C4-2B (cell line): ENCODE results near the gene CAMK2A.

Source experiments
- H3K27ac ChIP-seq: fragments of 450-650 bp; 2 replicates; pipeline ENCODE4 v1.5.1; 2017
- CTCF ChIP-seq: fragments of 450-650 bp; conservative IDR thresholded peaks from 2 replicates; pipeline ENCODE4 v1.5.1; 2017; ENCODE audit warnings: mild to moderate bottlenecking
- ZFX ChIP-seq: fragments of 450-650 bp; IDR thresholded peaks from 2 replicates; pipeline ENCODE4 v1.6.1; 2017

CAMK2A gene

GRCh38 chr5:150188146-150188842 is 101.3 kb downstream of the CAMK2A start:
- no peak overlapping the region for H3K27ac ChIP-seq
- TF ChIP-seq CTCF (no peak), ZFX (no peak)

GRCh38 chr5:150186897-150187296 is 102.7 kb downstream of the CAMK2A start:
- TF ChIP-seq CTCF (no peak), ZFX (no peak)
- H3K27ac ChIP-seq = no peak overlapping the region

GRCh38 chr5:150186137-150186536 is 103.4 kb downstream of the CAMK2A start:
- TF ChIP-seq CTCF = no peak
- no peak for TF ChIP-seq ZFX
- H3K27ac ChIP-seq = no peak overlapping the region

GRCh38 chr5:150184990-150185912 is 104.3 kb downstream of the CAMK2A start:
- TF ChIP-seq ZFX = no peak
- no peak for TF ChIP-seq CTCF
- no peak overlapping the region for H3K27ac ChIP-seq

- TF ChIP-seq ZFX = no peak
- no peak for TF ChIP-seq CTCF
- no peak overlapping the region for H3K27ac ChIP-seq
Observed at GRCh38 chr5:150184006-150184405, 105.6 kb downstream of the CAMK2A start.

GRCh38 chr5:150183436-150183835 is 106.1 kb downstream of the CAMK2A start:
- no peak overlapping the region for H3K27ac ChIP-seq
- TF ChIP-seq ZFX (no peak), CTCF (no peak)

- H3K27ac ChIP-seq = no peak overlapping the region
- no peak for TF ChIP-seq CTCF
- no peak for TF ChIP-seq ZFX
Observed at GRCh38 chr5:150182774-150183173, 106.8 kb downstream of the CAMK2A start.
